ENCODE data around the gene BBS9. TPM values are rescaled to one million over a fixed set of nuclear protein-coding genes. Genes with fewer than 3 reads are reported as not detected.

BBS9 gene
- total and polyA plus RNA-seq, 2 donors (not counting 3 experiments of a cell fraction or from before 2014, with no cell fraction given) = 5.7 to 17.4 TPM

- H3K4me2 ChIP-seq (ENCODE audit: insufficient read depth, low read length) = no peak overlapping the region
- intact Hi-C loops (cut with micrococcal nuclease) = loop anchor here (10.0 kb wide), 2 partner anchors 419 to 531 kb away; no protein-coding TSS in a partner anchor
- no peaks in the 10 kb centered on the region for H3K4me1 ChIP-seq (ENCODE audit: control insufficient read depth, extremely low read depth, insufficient read depth, low read length)
- no peak for DNase-seq (ENCODE audit: low read depth, low spot score)
- no peaks in the 10 kb centered on the region for H3K27me3 ChIP-seq (ENCODE audit: control insufficient read depth in 2 of 2, insufficient read depth in 2 of 2, low read length in 2 of 2)
- H3K27ac ChIP-seq (ENCODE audit: insufficient read depth, low read depth, low read length) = no peak overlapping the region
- H4K20me1 ChIP-seq (replicated peaks; ENCODE audit: control insufficient read depth, extremely low read depth, insufficient read depth, low read length) = no peaks in the 10 kb centered on the region
- CTCF ChIA-PET = interaction anchor here (0.9 to 1.6 kb wide), 7 partner anchors 10 to 905 kb away, joined by 3 to 12 read pairs (median 5); no protein-coding TSS in a partner anchor
- no peaks in the 10 kb centered on the region for H3K9me3 ChIP-seq (replicated peaks; ENCODE audit: control insufficient read depth, insufficient read depth, low read length)
- no peak overlapping the region for H3K9ac ChIP-seq (replicated peaks; ENCODE audit: extremely low read depth, insufficient read depth, low read length)
- no peak overlapping the region for H2AFZ ChIP-seq (ENCODE audit: low read depth, low read length)
- no peaks in the 10 kb centered on the region for H3K36me3 ChIP-seq (ENCODE audit: control insufficient read depth in 2 of 2, extremely low read depth in 1 of 2, insufficient read depth in 2 of 2, low read length in 2 of 2)
- H3K9me1 ChIP-seq (replicated peaks; ENCODE audit: control insufficient read depth, extremely low read depth, insufficient read depth, low read length) = no peaks in the 10 kb centered on the region
- dilution Hi-C loops (cut with MboI; ENCODE audit: extremely low pct_ligation_motif_present, low sequenced_read_pairs) = no loop called here
- POLR2A ChIA-PET = no interaction called here
- H3K79me2 ChIP-seq (ENCODE audit: control insufficient read depth, insufficient read depth, low read length) = no peaks in the 10 kb centered on the region
- TF ChIP-seq JUN (IDR thresholded peaks at IDR 0.05; ENCODE audit: borderline replicate concordance, insufficient read depth, insufficient read length, low read depth) (no peak), MYC (IDR thresholded peaks at IDR 0.05; ENCODE audit: low read depth, low read length) (no peak), POLR2A (IDR thresholded peaks at IDR 0.05; ENCODE audit: low read depth, low read length) (no peak), EZH2 (IDR thresholded peaks at IDR 0.05; ENCODE audit: borderline replicate concordance, low read depth, low read length, severe bottlenecking) (no peak), MAX (IDR thresholded peaks at IDR 0.05; ENCODE audit: insufficient read depth, insufficient read length) (no peak), FOS (IDR thresholded peaks at IDR 0.05; ENCODE audit: borderline replicate concordance, insufficient read depth, low read length) (no peak), GATA2 (IDR thresholded peaks at IDR 0.05; ENCODE audit: insufficient read depth, insufficient read length, low read depth, low read length) (no peak), POLR2AphosphoS5 (IDR thresholded peaks at IDR 0.05; ENCODE audit: insufficient read depth, low read depth, low read length) (no peak)
- TF ChIP-seq, protein P1, sequence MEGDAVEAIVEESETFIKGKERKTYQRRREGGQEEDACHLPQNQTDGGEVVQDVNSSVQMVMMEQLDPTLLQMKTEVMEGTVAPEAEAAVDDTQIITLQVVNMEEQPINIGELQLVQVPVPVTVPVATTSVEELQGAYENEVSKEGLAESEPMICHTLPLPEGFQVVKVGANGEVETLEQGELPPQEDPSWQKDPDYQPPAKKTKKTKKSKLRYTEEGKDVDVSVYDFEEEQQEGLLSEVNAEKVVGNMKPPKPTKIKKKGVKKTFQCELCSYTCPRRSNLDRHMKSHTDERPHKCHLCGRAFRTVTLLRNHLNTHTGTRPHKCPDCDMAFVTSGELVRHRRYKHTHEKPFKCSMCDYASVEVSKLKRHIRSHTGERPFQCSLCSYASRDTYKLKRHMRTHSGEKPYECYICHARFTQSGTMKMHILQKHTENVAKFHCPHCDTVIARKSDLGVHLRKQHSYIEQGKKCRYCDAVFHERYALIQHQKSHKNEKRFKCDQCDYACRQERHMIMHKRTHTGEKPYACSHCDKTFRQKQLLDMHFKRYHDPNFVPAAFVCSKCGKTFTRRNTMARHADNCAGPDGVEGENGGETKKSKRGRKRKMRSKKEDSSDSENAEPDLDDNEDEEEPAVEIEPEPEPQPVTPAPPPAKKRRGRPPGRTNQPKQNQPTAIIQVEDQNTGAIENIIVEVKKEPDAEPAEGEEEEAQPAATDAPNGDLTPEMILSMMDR (IDR thresholded peaks at IDR 0.05; ENCODE audit: extremely low read depth in 1 of 2, insufficient read depth in 1 of 2, low read depth in 1 of 2, low read length in 2 of 2) = no peak
- H3K4me3 ChIP-seq (replicated peaks in 1 of 3; ENCODE audit: insufficient read depth in 1 of 3, low read depth in 1 of 3, low read length in 3 of 3) = no peak overlapping the region
- FAIRE-seq = no peak
- BruUV-seq (replicated peaks) = no TSS peak
Observed at GRCh38 chr7:33183504-33183903, 54.1 kb downstream of the BBS9 start.

Measured in endothelial cell of umbilical vein (primary cell).